ENCODE measurements around the gene OR52I1. TPM values are rescaled to one million over a fixed set of nuclear protein-coding genes. Genes with fewer than 3 reads are reported as not detected.

OR52I1 gene
- total RNA-seq, 3 donors from 2014 or later (not counting 1 experiment from before 2014, with no cell fraction given), result not detected

DNA sequence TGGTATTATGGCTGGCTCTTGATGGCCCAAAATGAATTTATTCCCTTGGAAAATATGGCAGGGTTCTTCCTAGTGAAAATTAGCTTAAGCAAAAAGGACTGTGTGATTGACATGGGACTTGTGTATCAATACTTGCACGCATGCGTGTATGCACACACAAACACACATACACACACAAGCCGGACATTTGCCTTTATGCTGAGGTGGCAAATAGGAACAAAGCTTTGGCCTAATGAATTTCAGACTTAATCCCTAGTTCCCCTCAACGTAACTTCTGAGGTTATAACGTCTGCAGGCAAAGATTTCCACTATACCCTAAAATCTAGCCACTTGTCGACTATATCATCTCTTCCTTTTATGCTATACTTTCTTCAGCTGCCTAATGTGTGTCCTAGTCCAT lies 15.2 kb upstream of the OR52I1 start:
- no peak for DNase-seq
- no peak for ATAC-seq
- Mint-ChIP-seq H3K9me3 (no peaks in the 10 kb centered on the region), H3K27me3 (ENCODE audit: low read depth in 2 of 2) (peaks cover 44 to 57% of the 10 kb centered on the region in 2 donors), H3K4me1 (no peaks in the 10 kb centered on the region), H3K27ac (no peak overlapping the region), H3K4me3 (no peak overlapping the region), H3K36me3 (no peaks in the 10 kb centered on the region)
- H3K9me3 ChIP-seq (ENCODE audit: control insufficient read depth, insufficient read depth, low read length), result no peaks in the 10 kb centered on the region
- WGBS (ENCODE audit: insufficient coverage), result 97% methylated on average over 6 of the region's 6 CpGs
- no peaks in the 10 kb centered on the region for H3K27me3 ChIP-seq (ENCODE audit: control insufficient read depth, insufficient read depth, low read length)
- H3K4me1 ChIP-seq (ENCODE audit: control insufficient read depth, insufficient read depth, low read length), result no peaks in the 10 kb centered on the region
- TF ChIP-seq, protein P1, sequence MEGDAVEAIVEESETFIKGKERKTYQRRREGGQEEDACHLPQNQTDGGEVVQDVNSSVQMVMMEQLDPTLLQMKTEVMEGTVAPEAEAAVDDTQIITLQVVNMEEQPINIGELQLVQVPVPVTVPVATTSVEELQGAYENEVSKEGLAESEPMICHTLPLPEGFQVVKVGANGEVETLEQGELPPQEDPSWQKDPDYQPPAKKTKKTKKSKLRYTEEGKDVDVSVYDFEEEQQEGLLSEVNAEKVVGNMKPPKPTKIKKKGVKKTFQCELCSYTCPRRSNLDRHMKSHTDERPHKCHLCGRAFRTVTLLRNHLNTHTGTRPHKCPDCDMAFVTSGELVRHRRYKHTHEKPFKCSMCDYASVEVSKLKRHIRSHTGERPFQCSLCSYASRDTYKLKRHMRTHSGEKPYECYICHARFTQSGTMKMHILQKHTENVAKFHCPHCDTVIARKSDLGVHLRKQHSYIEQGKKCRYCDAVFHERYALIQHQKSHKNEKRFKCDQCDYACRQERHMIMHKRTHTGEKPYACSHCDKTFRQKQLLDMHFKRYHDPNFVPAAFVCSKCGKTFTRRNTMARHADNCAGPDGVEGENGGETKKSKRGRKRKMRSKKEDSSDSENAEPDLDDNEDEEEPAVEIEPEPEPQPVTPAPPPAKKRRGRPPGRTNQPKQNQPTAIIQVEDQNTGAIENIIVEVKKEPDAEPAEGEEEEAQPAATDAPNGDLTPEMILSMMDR (IDR thresholded peaks at IDR 0.05), result no peak
- H3K36me3 ChIP-seq (ENCODE audit: control insufficient read depth, insufficient read depth, low read length), result no peaks in the 10 kb centered on the region
- intact Hi-C loops (cut with micrococcal nuclease), result no loop called here
- no peak overlapping the region for H3K4me3 ChIP-seq (ENCODE audit: low read length)
- no peak overlapping the region for H3K27ac ChIP-seq (ENCODE audit: low read length)

DNA sequence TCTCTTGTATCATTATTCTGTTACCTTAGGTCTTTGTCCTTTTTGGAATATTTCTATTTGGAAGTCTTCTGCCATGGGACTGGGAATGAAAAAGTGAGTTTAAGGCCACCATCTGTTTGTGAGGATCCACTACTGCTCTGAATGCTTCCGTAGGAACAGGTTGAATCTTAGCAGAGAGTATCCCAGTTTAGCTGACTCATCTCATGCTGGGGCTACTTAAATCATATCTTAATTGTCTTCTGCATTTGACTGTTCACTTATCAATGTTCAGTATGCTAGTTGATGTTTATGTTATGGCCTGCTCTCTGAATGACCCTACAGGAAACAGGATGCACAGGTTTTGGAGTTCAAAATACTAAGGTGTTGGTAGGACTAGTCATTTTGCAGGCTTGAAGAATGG lies 13.7 kb upstream of the OR52I1 start:
- Histone ChIP-seq H3K4me3 (ENCODE audit: low read length) (no peak overlapping the region), H3K36me3 (ENCODE audit: control insufficient read depth, insufficient read depth, low read length) (no peaks in the 10 kb centered on the region), H3K9me3 (ENCODE audit: control insufficient read depth, insufficient read depth, low read length) (no peaks in the 10 kb centered on the region), H3K27ac (ENCODE audit: low read length) (no peak overlapping the region), H3K4me1 (ENCODE audit: control insufficient read depth, insufficient read depth, low read length) (no peaks in the 10 kb centered on the region), H3K27me3 (ENCODE audit: control insufficient read depth, insufficient read depth, low read length) (no peaks in the 10 kb centered on the region)
- Mint-ChIP-seq H3K36me3 (no peaks in the 10 kb centered on the region), H3K9me3 (no peaks in the 10 kb centered on the region), H3K4me1 (no peaks in the 10 kb centered on the region), H3K27ac (no peak overlapping the region), H3K4me3 (no peak overlapping the region), H3K27me3 (ENCODE audit: low read depth in 2 of 2) (peaks cover 48 to 66% of the 10 kb centered on the region in 2 donors)
- TF ChIP-seq, protein P1 (IDR thresholded peaks at IDR 0.05), result no peak
- intact Hi-C loops (cut with micrococcal nuclease), result no loop called here
- ATAC-seq (no peak), DNase-seq (no peak)
- 74% methylated on average over 1 of the region's 1 CpG for WGBS (ENCODE audit: insufficient coverage)

DNA sequence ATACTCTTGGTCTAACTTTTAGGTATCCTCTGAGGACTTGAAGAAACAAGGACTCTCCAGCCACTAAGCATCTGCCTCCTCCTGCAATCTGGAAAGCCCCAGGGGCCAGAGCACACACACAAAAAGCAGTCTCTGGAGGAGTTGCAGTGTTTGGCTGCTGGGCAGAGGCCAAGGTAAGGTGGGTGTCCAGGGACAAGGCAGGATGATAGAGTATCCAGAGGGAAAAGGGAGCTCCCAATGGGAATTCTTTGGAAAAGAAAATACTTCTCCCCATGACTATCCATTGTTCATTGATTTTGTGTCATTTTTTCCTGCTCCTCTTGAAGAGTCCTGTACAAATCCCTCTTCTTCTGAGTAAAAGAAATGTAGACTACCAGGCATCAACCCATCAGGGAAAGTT lies 12.4 kb upstream of the OR52I1 start, which contains the start of gene OR52I2:
Gene OR52I2, plus strand, starts transcription at position 301 of the 400 bp plus-strand sequence.
- H3K4me3 Mint-ChIP-seq, result no peak within 1 kb of the TSS
- H3K4me1 Mint-ChIP-seq, result no peaks in the 10 kb centered on the region
- no peak within 1 kb of the TSS for H3K27ac ChIP-seq (ENCODE audit: low read length)
- intact Hi-C loops (cut with micrococcal nuclease), result no loop called here
- TF ChIP-seq, protein P1 (IDR thresholded peaks at IDR 0.05), result no peak
- no peaks in the 10 kb centered on the region for H3K36me3 Mint-ChIP-seq
- peaks cover 44 to 62% of the 10 kb centered on the region in 2 donors for H3K27me3 Mint-ChIP-seq (ENCODE audit: low read depth in 2 of 2)
- no peak for ATAC-seq
- H3K9me3 ChIP-seq (ENCODE audit: control insufficient read depth, insufficient read depth, low read length), result no peaks in the 10 kb centered on the region
- no peak for DNase-seq
- H3K9me3 Mint-ChIP-seq, result no peaks in the 10 kb centered on the region
- peaks cover 4% of the 10 kb centered on the region for H3K27me3 ChIP-seq (ENCODE audit: control insufficient read depth, insufficient read depth, low read length)
- H3K36me3 ChIP-seq (ENCODE audit: control insufficient read depth, insufficient read depth, low read length), result no peaks in the 10 kb centered on the region
- H3K4me1 ChIP-seq (ENCODE audit: control insufficient read depth, insufficient read depth, low read length), result no peaks in the 10 kb centered on the region
- no peak within 1 kb of the TSS for H3K27ac Mint-ChIP-seq
- no peak within 1 kb of the TSS for H3K4me3 ChIP-seq (ENCODE audit: low read length)

DNA sequence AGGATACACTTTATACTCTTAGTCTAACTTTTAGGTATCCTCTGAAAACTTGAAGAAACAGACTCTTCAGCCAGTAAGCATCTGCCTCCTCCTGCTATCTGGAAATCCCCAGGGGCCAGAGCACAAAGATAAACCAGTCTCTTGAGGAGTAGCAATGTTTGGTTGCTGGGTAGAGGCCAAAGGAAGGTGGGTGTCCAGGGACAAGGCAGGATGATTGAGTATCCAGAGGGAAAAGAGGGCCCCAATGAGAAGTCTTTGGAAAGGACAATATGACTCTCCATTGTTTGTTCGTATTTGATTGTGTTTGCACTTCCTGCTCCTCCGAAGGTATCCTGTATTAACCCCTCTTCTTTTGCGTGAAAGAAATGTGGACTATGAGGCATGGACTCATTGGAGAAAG lies 4.8 kb upstream of the OR52I1 start:
- Mint-ChIP-seq H3K27me3 (ENCODE audit: low read depth in 2 of 2) (peaks cover 12 to 18% of the 10 kb centered on the region in 2 donors), H3K36me3 (no peaks in the 10 kb centered on the region), H3K4me3 (no peak overlapping the region), H3K4me1 (no peaks in the 10 kb centered on the region), H3K9me3 (no peaks in the 10 kb centered on the region), H3K27ac (no peak overlapping the region)
- H3K4me3 ChIP-seq (ENCODE audit: low read length), result no peak overlapping the region
- intact Hi-C loops (cut with micrococcal nuclease), result no loop called here
- TF ChIP-seq, protein P1 (IDR thresholded peaks at IDR 0.05), result no peak
- H3K9me3 ChIP-seq (ENCODE audit: control insufficient read depth, insufficient read depth, low read length), result no peaks in the 10 kb centered on the region
- 88% methylated on average over 3 of the region's 3 CpGs for WGBS (ENCODE audit: insufficient coverage)
- ATAC-seq (no peak), DNase-seq (no peak)
- peaks cover 4% of the 10 kb centered on the region for H3K27me3 ChIP-seq (ENCODE audit: control insufficient read depth, insufficient read depth, low read length)
- H3K27ac ChIP-seq (ENCODE audit: low read length), result no peak overlapping the region
- H3K36me3 ChIP-seq (ENCODE audit: control insufficient read depth, insufficient read depth, low read length), result no peaks in the 10 kb centered on the region
- H3K4me1 ChIP-seq (ENCODE audit: control insufficient read depth, insufficient read depth, low read length), result no peaks in the 10 kb centered on the region
